GM19438 (cell line): ENCODE data around the gene SLC39A13.

ENCODE experiments used
- ATAC-seq: cut with Tn5 transposase; IDR thresholded peaks from one replicate; pipeline ENCODE4 v1.9.1; 2021; ENCODE audit warnings: low read depth; ENCODE audit not compliant: unreplicated experiment

Gene SLC39A13

DNA sequence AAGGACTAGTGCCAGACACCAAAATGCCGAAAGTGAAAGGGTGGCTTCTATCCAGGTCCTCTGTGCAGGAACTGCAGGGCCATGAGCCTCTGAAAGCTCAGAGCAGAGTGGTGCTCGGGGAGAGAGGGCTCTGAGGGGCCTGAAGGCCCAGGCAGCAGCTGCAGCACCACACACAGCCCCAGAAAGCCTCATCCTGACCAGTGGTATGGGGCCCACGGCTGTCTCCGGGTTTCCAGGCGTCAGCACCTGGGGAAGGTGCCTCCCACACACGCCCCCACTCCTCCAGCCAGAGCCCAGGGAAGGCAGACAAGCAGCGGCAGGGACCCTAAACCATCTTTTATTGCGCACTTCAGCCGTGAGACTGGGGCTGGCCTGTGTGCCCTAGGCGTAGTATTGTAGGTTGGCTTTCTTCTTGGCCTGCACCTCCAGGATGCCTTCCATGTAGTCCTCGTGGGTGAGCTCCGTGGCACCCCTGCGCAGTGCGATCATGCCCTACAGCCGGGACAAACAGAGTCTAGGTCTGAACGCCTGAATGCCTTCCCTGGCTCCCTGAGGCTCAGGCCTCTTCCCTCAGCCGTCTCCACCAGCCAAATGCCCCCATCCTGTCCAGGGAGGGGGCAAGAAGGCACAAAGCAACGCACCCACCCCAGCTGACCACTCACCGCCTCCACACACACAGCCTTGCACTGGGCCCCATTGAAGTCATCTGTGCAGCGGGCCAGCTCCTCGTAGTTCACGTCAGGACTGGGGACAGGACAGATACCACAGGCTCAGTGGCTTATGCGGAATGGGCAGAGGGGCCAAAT is 10.3 kb downstream of the SLC39A13 start:
- ATAC-seq, result no peak

- no peak for ATAC-seq
These were observed 17.2 kb downstream of the SLC39A13 start for GRCh38 chr11:47425611-47426010.

DNA sequence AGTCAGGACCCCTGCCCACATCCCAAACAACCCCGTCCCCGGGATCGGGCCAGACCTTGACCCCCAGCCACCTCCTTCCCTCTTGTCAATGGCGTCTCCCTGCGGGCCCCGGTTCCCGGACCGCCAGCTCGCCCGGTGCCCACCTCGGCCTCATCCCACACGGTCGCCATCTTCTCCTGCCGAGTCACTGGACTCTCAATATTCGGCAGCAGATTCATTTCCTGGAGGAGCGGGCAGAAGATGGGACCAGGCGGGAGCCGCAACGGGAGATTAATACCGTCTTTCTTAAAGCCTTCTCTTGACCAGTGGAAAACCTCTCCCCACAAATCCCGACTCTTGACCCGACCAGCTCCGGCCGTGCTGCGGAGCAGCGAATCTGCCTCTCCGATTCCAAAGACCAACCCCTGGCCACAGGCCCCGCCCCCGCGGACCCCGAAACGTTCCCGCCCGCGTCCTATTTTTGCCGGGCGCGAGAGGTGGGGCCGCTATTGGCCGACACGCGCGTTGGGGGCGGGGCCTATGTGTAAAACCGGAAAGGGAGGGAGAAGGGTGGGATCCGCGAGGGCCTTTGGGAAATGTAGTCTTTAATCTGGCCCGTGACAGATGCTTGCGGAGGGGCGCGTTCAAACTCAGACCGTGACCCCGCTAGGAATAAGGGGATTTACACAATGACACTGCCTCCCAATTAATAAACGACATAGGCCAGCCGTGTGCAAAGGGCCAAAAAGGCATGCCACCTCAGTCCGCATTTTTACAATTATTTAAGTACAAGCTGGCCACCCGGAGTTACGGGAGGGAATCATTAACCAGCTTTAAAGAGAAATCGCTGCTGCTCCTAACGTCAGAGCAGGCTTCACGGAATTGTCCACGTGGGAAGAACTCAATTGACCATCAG is 17.9 kb downstream of the SLC39A13 start, which contains the start of gene PSMC3:
TSS of gene PSMC3 (minus strand) at position 378 of the 895 bp plus-strand sequence. CDS start at position 218, 160 bp downstream.
- peak; percentile 85 for ATAC-seq

DNA sequence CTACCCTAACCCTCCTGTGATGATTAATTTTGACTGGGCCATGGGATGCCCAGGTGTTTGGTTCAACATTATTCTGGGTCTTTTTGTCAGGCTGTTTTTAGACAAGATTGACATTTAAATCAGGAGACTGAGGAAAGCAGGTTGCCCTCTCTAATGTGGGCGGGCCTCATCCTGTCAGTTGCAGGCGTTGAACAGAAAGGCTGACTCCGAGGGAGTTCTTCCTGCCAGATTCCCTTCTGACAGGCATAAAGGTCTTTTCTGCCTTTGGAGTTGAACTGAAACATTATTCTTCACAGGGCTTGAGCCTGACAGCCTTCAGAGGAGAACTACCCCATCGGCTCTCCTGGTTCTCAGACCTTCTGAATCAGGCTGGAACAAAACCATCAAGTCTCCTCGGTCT is 22.1 kb downstream of the SLC39A13 start:
- ATAC-seq, result no peak

- no peak for ATAC-seq
These were observed 23.1 kb downstream of the SLC39A13 start for GRCh38 chr11:47431356-47432083.

- no peak for ATAC-seq
These were observed 24.8 kb downstream of the SLC39A13 start for GRCh38 chr11:47433157-47433556.

GRCh38 chr11:47434011-47434786 is 25.8 kb downstream of the SLC39A13 start:
- no peak for ATAC-seq

DNA sequence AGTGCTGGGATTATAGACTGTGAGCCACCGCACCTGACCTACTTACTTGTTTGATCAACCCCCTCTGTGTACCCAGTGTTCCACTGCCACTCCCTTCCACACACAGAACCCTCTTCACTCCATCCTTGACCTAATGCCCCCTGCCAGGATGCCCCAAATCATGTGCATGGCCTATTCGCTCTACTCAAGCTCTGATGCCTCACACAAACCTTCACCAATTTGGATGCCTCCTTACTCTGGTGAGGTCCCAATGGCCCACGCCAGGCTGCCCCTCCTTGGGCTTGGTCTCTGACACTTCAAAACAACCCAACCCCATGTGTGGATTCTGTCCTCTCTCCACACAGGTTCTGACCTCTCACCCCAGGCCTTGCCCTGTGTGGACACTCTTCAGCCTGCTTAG is 27.3 kb downstream of the SLC39A13 start:
- ATAC-seq, result no peak

DNA sequence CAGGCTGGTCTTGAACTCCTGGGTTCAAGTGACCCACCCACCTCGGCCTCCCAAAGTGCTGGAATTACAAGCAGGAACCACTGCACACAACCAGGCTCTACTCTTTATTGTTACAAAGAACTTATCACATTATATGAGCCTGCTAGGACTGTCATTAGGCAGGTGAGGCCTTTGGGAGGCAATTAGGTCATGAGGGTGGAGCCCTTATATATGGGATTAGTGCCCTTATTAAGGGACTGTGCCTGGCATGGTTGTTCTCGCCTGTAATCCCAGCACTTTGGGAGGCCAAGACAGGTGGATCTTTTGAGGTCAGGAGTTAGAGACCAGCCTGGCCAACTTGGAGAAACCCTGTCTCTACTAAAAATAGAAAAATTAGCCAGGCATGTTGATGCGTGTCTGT is 28.3 kb downstream of the SLC39A13 start:
- no peak for ATAC-seq

- ATAC-seq, result no peak
These were observed 28.9 kb downstream of the SLC39A13 start for GRCh38 chr11:47437218-47437745.

DNA sequence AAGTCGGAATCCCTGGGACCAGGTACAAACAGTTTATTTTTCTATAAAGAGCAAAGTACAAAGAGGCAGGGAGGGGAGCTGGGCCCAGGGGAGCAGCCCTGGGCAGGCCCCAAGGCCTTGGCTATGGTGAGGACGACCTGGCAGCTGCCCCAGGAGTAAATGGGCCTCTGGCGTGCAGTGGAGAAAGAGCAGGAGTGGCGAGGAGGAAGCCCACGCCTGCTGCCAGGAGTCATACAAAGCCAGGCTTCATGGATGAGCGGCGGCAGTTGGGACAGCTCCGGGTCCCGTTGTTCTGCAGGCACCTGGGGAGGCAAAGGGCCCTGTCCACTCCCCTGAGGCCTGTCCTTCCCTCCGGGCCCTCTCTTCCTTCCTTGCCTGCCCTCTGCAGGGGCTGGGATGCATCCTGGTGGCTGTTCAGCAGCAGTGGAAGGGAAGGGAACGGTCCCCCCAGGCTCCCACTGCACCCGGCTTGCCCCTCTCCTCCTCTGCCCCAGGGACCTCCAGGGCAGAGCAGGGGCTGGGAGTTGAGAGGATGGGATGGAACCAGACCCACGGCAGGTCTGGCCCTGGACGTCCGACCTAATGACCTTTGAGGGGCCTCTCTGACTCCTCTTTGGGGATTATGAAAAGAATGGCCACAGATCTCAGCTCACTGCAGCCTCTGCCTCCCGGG is 29.5 kb downstream of the SLC39A13 start:
- no peak for ATAC-seq

GRCh38 chr11:47438721-47439120 is 30.3 kb downstream of the SLC39A13 start:
- ATAC-seq, result no peak

DNA sequence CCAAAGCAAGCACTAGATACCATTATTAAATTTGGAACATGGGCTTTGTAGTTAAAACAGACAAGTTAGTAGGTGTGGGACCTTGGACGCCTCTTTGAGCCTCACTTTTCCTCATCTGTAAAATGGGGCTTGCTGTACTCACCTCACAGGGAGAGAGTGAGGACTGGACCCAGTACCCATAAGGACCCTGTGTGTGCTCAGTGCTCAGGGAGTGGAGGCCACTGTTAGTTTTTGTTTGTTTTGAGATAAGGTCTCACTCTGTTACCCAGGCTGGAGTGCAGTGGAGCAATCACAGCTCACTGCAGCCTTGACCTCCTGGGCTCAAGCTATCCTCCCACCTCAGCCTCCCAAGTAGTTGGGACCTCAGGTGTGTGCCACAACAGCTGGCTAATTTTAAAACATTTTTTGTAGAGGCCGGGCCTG is 31.7 kb downstream of the SLC39A13 start:
- ATAC-seq, result no peak

DNA sequence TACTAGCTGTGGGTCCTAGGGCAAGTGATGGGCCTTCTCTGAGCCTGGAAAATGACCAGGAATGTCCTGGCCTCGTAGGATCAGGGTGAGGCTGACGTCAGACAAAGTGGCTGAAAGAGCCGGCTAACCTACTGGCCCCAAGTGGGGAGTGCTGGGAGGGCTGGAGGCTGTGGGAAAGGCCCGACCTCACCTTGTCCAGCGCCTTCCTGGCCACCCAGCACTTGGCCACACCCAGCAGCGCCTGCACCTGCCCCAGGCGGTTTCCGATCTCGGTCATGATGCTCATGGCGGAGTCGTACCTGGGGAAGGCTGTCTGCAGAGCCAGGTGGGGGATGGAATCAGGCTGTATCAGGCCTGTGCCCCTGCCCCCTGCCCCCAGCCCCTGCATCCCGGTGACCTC is 33.0 kb downstream of the SLC39A13 start:
- no peak for ATAC-seq

GRCh38 chr11:47442514-47442913 is 34.1 kb downstream of the SLC39A13 start:
- ATAC-seq, result no peak

DNA sequence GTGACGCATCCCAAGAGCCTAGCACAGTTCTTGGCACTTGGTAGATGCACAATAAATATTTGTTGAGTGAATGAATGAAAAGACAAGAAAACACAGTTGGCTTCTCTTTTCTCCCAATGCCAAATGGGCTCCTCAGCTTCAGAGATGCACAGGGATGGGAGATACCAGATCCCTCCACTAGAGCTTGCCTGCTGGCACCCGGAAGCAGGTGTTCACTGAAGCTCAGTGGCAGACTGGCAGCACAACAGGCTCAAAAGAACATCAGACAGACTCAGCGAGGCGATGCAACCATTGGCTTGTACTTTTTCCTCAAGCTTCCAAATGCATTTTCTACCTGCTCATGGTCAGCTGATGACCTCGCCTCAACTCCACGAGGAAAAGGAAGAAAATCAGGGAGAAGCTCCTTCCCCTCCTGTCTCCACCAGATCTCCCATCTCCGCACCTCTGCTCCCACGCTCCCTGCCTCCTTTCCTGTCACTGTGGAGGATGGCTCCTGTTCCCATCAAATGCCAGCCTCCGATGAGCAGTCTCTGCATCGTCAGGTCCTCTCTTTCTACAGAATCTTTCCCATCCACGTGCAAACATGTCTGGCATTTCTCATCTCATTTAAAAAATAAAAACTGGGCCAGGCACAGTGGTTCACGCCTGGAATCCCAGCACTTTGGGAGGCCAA is 34.8 kb downstream of the SLC39A13 start:
- ATAC-seq, result no peak

- no peak for ATAC-seq
These were observed 35.4 kb downstream of the SLC39A13 start for GRCh38 chr11:47443817-47444216.

GRCh38 chr11:47445840-47446239 is 37.5 kb downstream of the SLC39A13 start:
- ATAC-seq, result no peak

GRCh38 chr11:47446833-47447232 is 38.4 kb downstream of the SLC39A13 start:
- no peak for ATAC-seq
